H1 (cell line): Measurements from ENCODE around the gene LDLRAD1. TPM values are rescaled to one million over a fixed set of nuclear protein-coding genes. Genes with fewer than 3 reads are reported as not detected.
A peak's percentile ranks its signal among the peaks of the same experiment; 100 is the strongest.

Source experiments
- CREB1 ChIP-seq: IDR thresholded peaks from 2 replicates; pipeline ENCODE4 v1.6.1; 2012; ENCODE audit warnings: inconsistent platforms
- GABPA ChIP-seq: IDR thresholded peaks from 2 replicates; pipeline ENCODE4 v1.6.1; 2011; ENCODE audit warnings: mild to moderate bottlenecking, low read length, moderate library complexity, borderline replicate concordance; ENCODE audit not compliant: insufficient read depth
- PHF8 ChIP-seq: fragments of 200-600 bp; sonication (generic); conservative IDR thresholded peaks from 2 replicates; pipeline ENCODE4 v1.7.1; 2012; ENCODE audit warnings: low read depth, mild to moderate bottlenecking, inconsistent platforms, low read length, moderate library complexity
- POLR2AphosphoS5 ChIP-seq: IDR thresholded peaks from 2 replicates; pipeline ENCODE4 v1.6.1; 2011; ENCODE audit warnings: low read depth, low read length
- RBBP5 ChIP-seq: IDR thresholded peaks from 2 replicates; pipeline ENCODE4 v1.7.1; 2012; ENCODE audit warnings: low read depth, mild to moderate bottlenecking, inconsistent platforms, low read length, moderate library complexity, borderline replicate concordance
- RNF2 ChIP-seq: fragments of 200-900, 300-1000 bp; sonication (generic); IDR thresholded peaks from 2 replicates; pipeline ENCODE4 v1.7.1; 2016; ENCODE audit warnings: borderline replicate concordance, low read depth, mild to moderate bottlenecking, antibody characterized with exemption, low read length; ENCODE audit not compliant: poor library complexity, severe bottlenecking; ENCODE audit errors: missing control alignments
- polyA plus RNA-seq, 7 experiments: library from polyadenylated mRNA; depleted of rRNA in 3 of 7; stranded (reverse) in 5 of 7; unstranded in 2 of 7; fragments of >200 nt in 5 of 7; fragments of 200-250 nt in 2 of 7; gene quantifications; 1 replicate in 5 of 7; 2 replicates in 1 of 7; 4 replicates in 1 of 7; pipeline versions ENCODE4 v1.2.1 to v1.2.3, GENCODE V29; 2011 to 2013; ENCODE audit warnings: missing spikeins in 2 of 7, mixed read lengths in 2 of 7
- total RNA-seq: library from RNA; stranded (reverse); fragmentation: NEBNext Ultra II Directional; extraction: Animal tissue kit (Norgen Biotek cat#: 25700); gene quantifications from 2 replicates; pipeline ENCODE4 v1.2.1, GENCODE V29; 2021
- TF ChIP-seq, protein P1 (sequence below): fragments of 300-600 bp; sonication (generic); IDR thresholded peaks from 2 replicates; pipeline ENCODE4 v1.7.1; 2012; ENCODE audit warnings: low read length, moderate library complexity, mild to moderate bottlenecking, inconsistent platforms; ENCODE audit not compliant: insufficient replicate concordance
- TF ChIP-seq, protein P2 (sequence below): IDR thresholded peaks from 2 replicates; pipeline ENCODE4 v1.6.1; 2011; ENCODE audit warnings: low read length, improper control_type of control experiment

Gene LDLRAD1
- total and polyA plus RNA-seq, 2 of the 8 experiments (the other 6 are each of a cell fraction or from before 2014, with no cell fraction given) = not detected

DNA sequence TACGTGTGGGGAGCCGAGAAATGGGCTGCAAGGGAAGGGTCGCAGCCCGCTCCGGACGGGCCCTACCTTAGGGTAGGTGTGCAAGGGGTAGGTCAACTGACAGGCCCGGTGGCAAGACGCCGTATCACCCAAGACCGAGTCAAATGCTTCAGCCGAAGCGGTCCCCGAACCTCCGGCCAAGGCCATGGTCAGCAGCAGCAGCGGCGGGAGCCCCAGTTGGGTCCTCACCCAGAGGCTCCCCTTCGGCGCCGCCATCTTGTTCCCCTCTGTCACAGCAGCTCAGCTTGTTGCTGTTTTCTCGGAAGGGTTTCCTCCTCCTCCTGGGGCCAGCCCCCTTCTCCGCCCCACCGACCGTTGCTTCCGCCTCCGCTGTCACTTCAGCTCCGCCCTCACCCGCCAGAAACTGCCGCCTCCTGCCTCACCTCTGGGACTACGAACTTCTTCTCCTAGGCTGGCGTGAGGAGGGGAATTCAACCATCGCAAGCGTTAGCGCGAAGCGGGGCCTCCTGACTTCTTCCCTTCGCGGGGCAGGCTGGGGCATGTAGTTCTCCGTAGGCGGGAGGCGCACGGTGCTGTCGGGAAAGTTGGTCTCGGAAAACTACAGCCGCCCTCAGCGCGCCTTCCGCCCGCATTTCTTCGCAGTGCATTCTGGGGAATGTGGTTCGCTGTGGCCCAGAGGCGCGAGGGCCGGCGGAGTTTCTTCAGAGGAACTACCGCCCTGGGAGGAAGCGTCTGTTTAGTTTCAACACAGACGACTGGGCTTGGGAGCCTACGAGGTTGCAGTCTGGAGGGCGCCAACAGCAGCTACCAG, 35.2 kb upstream of the LDLRAD1 start, which contains the start of the genes TCEANC2 and TMEM59 (continued):
- no peak for TF ChIP-seq RNF2
- peak; percentile 73 for TF ChIP-seq CREB1
- TF ChIP-seq POLR2AphosphoS5 = peak; percentile 27; the same call in 1 of the 2 replicates
- TF ChIP-seq, protein P1, sequence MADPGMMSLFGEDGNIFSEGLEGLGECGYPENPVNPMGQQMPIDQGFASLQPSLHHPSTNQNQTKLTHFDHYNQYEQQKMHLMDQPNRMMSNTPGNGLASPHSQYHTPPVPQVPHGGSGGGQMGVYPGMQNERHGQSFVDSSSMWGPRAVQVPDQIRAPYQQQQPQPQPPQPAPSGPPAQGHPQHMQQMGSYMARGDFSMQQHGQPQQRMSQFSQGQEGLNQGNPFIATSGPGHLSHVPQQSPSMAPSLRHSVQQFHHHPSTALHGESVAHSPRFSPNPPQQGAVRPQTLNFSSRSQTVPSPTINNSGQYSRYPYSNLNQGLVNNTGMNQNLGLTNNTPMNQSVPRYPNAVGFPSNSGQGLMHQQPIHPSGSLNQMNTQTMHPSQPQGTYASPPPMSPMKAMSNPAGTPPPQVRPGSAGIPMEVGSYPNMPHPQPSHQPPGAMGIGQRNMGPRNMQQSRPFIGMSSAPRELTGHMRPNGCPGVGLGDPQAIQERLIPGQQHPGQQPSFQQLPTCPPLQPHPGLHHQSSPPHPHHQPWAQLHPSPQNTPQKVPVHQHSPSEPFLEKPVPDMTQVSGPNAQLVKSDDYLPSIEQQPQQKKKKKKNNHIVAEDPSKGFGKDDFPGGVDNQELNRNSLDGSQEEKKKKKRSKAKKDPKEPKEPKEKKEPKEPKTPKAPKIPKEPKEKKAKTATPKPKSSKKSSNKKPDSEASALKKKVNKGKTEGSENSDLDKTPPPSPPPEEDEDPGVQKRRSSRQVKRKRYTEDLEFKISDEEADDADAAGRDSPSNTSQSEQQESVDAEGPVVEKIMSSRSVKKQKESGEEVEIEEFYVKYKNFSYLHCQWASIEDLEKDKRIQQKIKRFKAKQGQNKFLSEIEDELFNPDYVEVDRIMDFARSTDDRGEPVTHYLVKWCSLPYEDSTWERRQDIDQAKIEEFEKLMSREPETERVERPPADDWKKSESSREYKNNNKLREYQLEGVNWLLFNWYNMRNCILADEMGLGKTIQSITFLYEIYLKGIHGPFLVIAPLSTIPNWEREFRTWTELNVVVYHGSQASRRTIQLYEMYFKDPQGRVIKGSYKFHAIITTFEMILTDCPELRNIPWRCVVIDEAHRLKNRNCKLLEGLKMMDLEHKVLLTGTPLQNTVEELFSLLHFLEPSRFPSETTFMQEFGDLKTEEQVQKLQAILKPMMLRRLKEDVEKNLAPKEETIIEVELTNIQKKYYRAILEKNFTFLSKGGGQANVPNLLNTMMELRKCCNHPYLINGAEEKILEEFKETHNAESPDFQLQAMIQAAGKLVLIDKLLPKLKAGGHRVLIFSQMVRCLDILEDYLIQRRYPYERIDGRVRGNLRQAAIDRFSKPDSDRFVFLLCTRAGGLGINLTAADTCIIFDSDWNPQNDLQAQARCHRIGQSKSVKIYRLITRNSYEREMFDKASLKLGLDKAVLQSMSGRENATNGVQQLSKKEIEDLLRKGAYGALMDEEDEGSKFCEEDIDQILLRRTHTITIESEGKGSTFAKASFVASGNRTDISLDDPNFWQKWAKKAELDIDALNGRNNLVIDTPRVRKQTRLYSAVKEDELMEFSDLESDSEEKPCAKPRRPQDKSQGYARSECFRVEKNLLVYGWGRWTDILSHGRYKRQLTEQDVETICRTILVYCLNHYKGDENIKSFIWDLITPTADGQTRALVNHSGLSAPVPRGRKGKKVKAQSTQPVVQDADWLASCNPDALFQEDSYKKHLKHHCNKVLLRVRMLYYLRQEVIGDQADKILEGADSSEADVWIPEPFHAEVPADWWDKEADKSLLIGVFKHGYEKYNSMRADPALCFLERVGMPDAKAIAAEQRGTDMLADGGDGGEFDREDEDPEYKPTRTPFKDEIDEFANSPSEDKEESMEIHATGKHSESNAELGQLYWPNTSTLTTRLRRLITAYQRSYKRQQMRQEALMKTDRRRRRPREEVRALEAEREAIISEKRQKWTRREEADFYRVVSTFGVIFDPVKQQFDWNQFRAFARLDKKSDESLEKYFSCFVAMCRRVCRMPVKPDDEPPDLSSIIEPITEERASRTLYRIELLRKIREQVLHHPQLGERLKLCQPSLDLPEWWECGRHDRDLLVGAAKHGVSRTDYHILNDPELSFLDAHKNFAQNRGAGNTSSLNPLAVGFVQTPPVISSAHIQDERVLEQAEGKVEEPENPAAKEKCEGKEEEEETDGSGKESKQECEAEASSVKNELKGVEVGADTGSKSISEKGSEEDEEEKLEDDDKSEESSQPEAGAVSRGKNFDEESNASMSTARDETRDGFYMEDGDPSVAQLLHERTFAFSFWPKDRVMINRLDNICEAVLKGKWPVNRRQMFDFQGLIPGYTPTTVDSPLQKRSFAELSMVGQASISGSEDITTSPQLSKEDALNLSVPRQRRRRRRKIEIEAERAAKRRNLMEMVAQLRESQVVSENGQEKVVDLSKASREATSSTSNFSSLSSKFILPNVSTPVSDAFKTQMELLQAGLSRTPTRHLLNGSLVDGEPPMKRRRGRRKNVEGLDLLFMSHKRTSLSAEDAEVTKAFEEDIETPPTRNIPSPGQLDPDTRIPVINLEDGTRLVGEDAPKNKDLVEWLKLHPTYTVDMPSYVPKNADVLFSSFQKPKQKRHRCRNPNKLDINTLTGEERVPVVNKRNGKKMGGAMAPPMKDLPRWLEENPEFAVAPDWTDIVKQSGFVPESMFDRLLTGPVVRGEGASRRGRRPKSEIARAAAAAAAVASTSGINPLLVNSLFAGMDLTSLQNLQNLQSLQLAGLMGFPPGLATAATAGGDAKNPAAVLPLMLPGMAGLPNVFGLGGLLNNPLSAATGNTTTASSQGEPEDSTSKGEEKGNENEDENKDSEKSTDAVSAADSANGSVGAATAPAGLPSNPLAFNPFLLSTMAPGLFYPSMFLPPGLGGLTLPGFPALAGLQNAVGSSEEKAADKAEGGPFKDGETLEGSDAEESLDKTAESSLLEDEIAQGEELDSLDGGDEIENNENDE = no peak
- TF ChIP-seq, protein P2, sequence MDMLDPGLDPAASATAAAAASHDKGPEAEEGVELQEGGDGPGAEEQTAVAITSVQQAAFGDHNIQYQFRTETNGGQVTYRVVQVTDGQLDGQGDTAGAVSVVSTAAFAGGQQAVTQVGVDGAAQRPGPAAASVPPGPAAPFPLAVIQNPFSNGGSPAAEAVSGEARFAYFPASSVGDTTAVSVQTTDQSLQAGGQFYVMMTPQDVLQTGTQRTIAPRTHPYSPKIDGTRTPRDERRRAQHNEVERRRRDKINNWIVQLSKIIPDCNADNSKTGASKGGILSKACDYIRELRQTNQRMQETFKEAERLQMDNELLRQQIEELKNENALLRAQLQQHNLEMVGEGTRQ = no peak
- TF ChIP-seq RBBP5 = no peak
- peak; percentile 24; the same call in 1 of the 2 replicates for TF ChIP-seq PHF8
- TF ChIP-seq GABPA = peak; percentile 76; the same call in 1 of the 2 replicates
